Stomach (tissue), 9 donors: Measurements from ENCODE around the gene SLC6A3. TPM values are rescaled to one million over a fixed set of nuclear protein-coding genes. Genes with fewer than 3 reads are reported as not detected.

Source experiments
- DNase-seq, 2 donors: peaks; one replicate each; pipeline versions ENCODE4 v3.0.0 to v3.0.0-alpha.2; 2013 to 2019
- H3K27ac ChIP-seq, 5 donors: fragments of 200-600 bp in 4 of 5; sonication (generic) in 4 of 5; one replicate each; pipeline ENCODE4 v1.5.1; 2013 to 2019; ENCODE audit warnings: mild to moderate bottlenecking in 1 of 5, moderate library complexity in 1 of 5
- H3K27me3 ChIP-seq, 3 donors: fragments of 200-600 bp; sonication (generic); one replicate each; pipeline ENCODE4 v1.5.1; 2017 to 2019; ENCODE audit warnings: mixed run types in 1 of 3
- H3K36me3 ChIP-seq, 4 donors: fragments of 200-600 bp; sonication (generic); 1 replicate in 3 of 4; 2 replicates in 1 of 4; pipeline ENCODE4 v1.5.1; 2016 to 2019
- H3K4me1 ChIP-seq, 4 donors: fragments of 200-600 bp; sonication (generic); one replicate each; pipeline ENCODE4 v1.5.1; 2016 to 2019
- H3K4me3 ChIP-seq, 4 donors: fragments of 200-600 bp; sonication (generic) in 3 of 4; one replicate each; pipeline ENCODE4 v1.5.1; 2016 to 2019; ENCODE audit warnings: mild to moderate bottlenecking in 1 of 4
- H3K9me3 ChIP-seq, 4 donors: fragments of 200-600 bp; sonication (generic); one replicate each; pipeline ENCODE4 v1.5.1; 2016 to 2019
- EP300 ChIP-seq: sonication (generic); formaldehyde crosslinking; IDR thresholded peaks from one replicate; pipeline ENCODE4 v1.6.1; 2017; ENCODE audit warnings: antibody characterized with exemption
- POLR2A ChIP-seq, 4 donors: fragments of 450-650 bp; IDR thresholded peaks; one replicate each; pipeline ENCODE4 v1.6.1; 2016; ENCODE audit warnings: antibody characterized with exemption in 4 of 4, control low read depth in 2 of 4, mild to moderate bottlenecking in 1 of 4, moderate library complexity in 1 of 4
- POLR2AphosphoS5 ChIP-seq, 3 donors: sonication (generic); formaldehyde crosslinking; IDR thresholded peaks; one replicate each; pipeline ENCODE4 v1.6.1; 2016; ENCODE audit warnings: antibody characterized with exemption in 3 of 3
- WGBS, 5 donors: extraction: QIAGEN DNeasy Blood & Tissue Kit in 3 of 5; methylation state at CpG; one replicate each; pipeline versions ENCODE4 v1.1.5 to v1.1.7; 2013 to 2018; 5-methylcytosine and 5-hydroxymethylcytosine counted together
- intact Hi-C: fragments of 100-400 bp; cut with DNase I; formaldehyde crosslinking; loops from one replicate; pipeline ENCODE4 v1.15.1; 2023; ENCODE audit warnings: low total_unique reads
- polyA plus RNA-seq, 3 donors: library from polyadenylated mRNA; stranded (reverse); fragments of 200-250 nt; gene quantifications; one replicate each; pipeline ENCODE4 v1.2.3, GENCODE V29; 2013
- total RNA-seq, 5 donors: library from RNA; depleted of rRNA; stranded (reverse); fragments of >200 nt; gene quantifications; one replicate each; pipeline versions ENCODE4 v1.1.0 to v1.2.3, GENCODE V29; 2014 to 2016
- TF ChIP-seq, protein P1 (sequence below), 7 experiments: fragments of 450-650 bp in 4 of 7; fragments of 200-600 bp in 3 of 7; sonication (generic) in 3 of 7; IDR thresholded peaks; one replicate each; pipeline ENCODE4 v1.5.1; 2016 to 2019; ENCODE audit warnings: antibody characterized with exemption in 7 of 7, control low read depth in 2 of 7, mild to moderate bottlenecking in 1 of 7
- donor health status: healthy with polysubstance abuse.
- donor health status: Bipolar disorder and iron deficiency.
- donor health status: healthy.

Gene SLC6A3
- total and polyA plus RNA-seq, 8 donors: 0.05 TPM; not detected in 7

DNA sequence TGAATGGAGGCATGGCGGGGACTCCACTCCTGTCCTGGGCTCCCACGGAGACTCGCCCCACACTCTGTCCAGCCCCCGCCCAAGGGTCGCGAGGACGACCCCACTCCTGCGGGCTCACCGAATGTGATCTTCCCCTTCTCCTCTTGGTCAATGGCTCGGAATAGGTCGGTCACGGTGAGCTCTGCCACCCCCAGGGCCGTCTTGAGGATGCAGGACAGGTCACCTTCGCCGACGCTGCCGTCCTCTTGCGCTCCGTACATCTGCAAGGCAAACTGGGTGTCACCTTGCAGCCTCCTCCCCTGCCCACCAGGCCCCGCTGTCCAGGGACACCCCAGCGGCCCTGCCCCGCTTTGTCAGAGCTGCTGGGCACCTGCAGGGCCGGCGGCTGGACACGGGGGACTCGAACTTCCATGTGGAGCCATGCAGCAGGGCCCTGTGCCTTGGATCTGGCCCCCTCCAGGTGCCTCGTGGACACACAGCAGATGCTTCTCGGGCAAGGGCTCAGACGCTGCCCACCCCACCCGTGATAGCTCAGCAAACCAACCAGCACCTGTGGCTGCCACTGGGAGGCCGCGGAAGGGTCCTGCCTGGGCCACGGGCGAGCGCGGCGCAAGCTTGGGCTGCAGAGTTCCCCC, 21.5 kb upstream of the SLC6A3 start:
- H3K27me3 ChIP-seq: no peaks in the 10 kb centered on the region
- no peak for DNase-seq
- H3K27ac ChIP-seq: no peak overlapping the region
- WGBS, 5 donors: 93 to 98% (median 96%) methylated on average over 18 to 37 of the region's 37 CpGs
- H3K9me3 ChIP-seq: no peaks in the 10 kb centered on the region
- no peak overlapping the region for H3K4me3 ChIP-seq
- H3K4me1 ChIP-seq: peaks cover 0 to 11% (median 0%) of the 10 kb centered on the region in 4 donors
- peaks cover 24 to 88% (median 67%) of the 10 kb centered on the region in 4 donors for H3K36me3 ChIP-seq
- intact Hi-C loops: no loop called here
- no peak for TF ChIP-seq POLR2AphosphoS5 (IDR thresholded peaks at IDR 0.05)
- TF ChIP-seq POLR2A (IDR thresholded peaks at IDR 0.05): no peak
- TF ChIP-seq, protein P1, sequence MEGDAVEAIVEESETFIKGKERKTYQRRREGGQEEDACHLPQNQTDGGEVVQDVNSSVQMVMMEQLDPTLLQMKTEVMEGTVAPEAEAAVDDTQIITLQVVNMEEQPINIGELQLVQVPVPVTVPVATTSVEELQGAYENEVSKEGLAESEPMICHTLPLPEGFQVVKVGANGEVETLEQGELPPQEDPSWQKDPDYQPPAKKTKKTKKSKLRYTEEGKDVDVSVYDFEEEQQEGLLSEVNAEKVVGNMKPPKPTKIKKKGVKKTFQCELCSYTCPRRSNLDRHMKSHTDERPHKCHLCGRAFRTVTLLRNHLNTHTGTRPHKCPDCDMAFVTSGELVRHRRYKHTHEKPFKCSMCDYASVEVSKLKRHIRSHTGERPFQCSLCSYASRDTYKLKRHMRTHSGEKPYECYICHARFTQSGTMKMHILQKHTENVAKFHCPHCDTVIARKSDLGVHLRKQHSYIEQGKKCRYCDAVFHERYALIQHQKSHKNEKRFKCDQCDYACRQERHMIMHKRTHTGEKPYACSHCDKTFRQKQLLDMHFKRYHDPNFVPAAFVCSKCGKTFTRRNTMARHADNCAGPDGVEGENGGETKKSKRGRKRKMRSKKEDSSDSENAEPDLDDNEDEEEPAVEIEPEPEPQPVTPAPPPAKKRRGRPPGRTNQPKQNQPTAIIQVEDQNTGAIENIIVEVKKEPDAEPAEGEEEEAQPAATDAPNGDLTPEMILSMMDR (IDR thresholded peaks at IDR 0.05): no peak
- TF ChIP-seq EP300: no peak

DNA sequence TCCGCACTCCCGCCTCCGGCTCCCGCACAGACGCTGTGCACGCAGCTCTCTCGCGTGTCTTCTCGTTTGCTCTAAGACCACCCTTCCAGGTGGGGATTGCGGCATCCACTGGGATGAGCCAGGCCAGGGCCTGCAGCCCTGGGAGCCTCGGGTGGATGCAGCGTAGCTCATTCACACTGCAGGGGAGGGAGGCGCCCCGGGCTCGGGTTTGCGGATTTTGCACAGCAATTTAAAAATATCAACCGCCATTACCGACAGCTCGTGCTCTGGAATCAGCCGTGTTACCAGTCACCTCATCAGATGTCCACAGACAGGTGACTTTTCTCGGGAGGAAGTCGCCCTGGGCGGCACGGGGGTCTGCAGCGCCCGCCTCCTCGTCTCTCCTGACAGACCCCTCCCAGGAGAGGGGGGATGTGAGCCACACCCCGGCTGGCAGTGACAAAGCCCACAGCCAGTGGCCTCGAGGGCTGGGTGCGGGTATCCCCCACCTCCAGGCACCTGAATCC, 20.8 kb upstream of the SLC6A3 start:
- Histone ChIP-seq H3K4me1 (peaks cover 0 to 11% (median 0%) of the 10 kb centered on the region in 4 donors), H3K4me3 (no peak overlapping the region), H3K27me3 (no peaks in the 10 kb centered on the region), H3K27ac (no peak overlapping the region), H3K36me3 (peaks cover 24 to 89% (median 72%) of the 10 kb centered on the region in 4 donors), H3K9me3 (no peaks in the 10 kb centered on the region)
- intact Hi-C loops: no loop called here
- WGBS, 5 donors: 95 to 97% (median 96%) methylated on average over 25 to 30 of the region's 30 CpGs
- no peak for TF ChIP-seq POLR2A (IDR thresholded peaks at IDR 0.05)
- no peak for TF ChIP-seq EP300
- no peak for TF ChIP-seq POLR2AphosphoS5 (IDR thresholded peaks at IDR 0.05)
- TF ChIP-seq, protein P1 (IDR thresholded peaks at IDR 0.05): no peak
- DNase-seq: no peak

DNA sequence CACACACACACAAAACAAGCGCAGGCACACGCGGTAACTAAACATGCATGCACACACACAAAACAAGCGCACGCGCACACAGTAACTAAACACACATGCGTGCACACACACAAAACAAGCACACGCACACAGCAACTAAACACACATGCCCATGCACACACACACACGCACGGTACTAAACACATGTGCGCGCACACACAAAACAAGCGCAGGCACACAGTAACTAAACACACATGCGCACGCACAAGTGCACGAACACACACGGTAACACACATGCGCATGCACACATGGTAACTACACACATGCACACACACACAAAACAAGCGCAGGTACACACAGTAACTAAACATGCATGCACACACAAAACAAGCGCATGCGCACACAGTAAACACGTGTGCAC, 19.9 kb upstream of the SLC6A3 start:
- intact Hi-C loops: no loop called here
- Histone ChIP-seq H3K27me3 (no peaks in the 10 kb centered on the region), H3K36me3 (peaks cover 28 to 89% (median 71%) of the 10 kb centered on the region in 4 donors), H3K9me3 (no peaks in the 10 kb centered on the region), H3K27ac (no peak overlapping the region), H3K4me3 (no peak overlapping the region), H3K4me1 (peaks cover 0 to 2% (median 0%) of the 10 kb centered on the region in 4 donors)
- TF ChIP-seq EP300: no peak
- TF ChIP-seq POLR2A (IDR thresholded peaks at IDR 0.05): no peak
- TF ChIP-seq, protein P1 (IDR thresholded peaks at IDR 0.05): no peak
- no peak for TF ChIP-seq POLR2AphosphoS5 (IDR thresholded peaks at IDR 0.05)
- DNase-seq: no peak
- 92 to 98% (median 97%) methylated on average over 22 of the region's 22 CpGs for WGBS, 5 donors

DNA sequence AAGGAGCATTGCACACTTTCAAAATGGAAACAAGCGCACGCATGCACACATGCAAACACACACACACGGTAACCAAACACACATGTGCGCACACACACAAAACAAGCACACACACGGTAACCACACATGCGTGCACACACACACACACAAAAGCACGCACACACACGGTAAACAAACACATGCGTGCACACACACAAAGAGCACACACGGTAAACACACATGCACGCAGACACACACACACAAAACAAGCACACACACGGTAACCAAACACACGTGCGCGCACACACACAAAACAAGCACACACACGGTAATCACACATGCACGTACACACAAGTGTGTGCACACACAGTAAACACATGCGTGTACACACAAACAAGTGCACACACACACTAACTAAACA, 19.3 kb upstream of the SLC6A3 start:
- Histone ChIP-seq H3K4me1 (no peaks in the 10 kb centered on the region), H3K4me3 (no peak overlapping the region), H3K27ac (no peak overlapping the region), H3K36me3 (peaks cover 28 to 86% (median 69%) of the 10 kb centered on the region in 4 donors), H3K9me3 (no peaks in the 10 kb centered on the region), H3K27me3 (no peaks in the 10 kb centered on the region)
- TF ChIP-seq EP300 (no peak), POLR2A (IDR thresholded peaks at IDR 0.05) (no peak), POLR2AphosphoS5 (IDR thresholded peaks at IDR 0.05) (no peak)
- TF ChIP-seq, protein P1 (IDR thresholded peaks at IDR 0.05): no peak
- DNase-seq: no peak
- WGBS, 5 donors: 89 to 93% (median 91%) methylated on average over 18 of the region's 18 CpGs
- intact Hi-C loops: no loop called here
